ENCODE results near the gene TMEFF2. TPM values are rescaled to one million over a fixed set of nuclear protein-coding genes. Genes with fewer than 3 reads are reported as not detected.

The TMEFF2 gene
- total RNA-seq, 4 donors from 2014 or later, result 1.5 TPM; not detected in 3

- DNase-seq, result no peak
- intact Hi-C loops (cut with DNase I; ENCODE audit: low total_unique reads), result no loop called here
- no peak overlapping the region for H3K4me3 ChIP-seq
- H3K4me1 ChIP-seq, result no peaks in the 10 kb centered on the region
- peak overlapping the region in 1 of 2 donors; percentile 31 for H3K27ac ChIP-seq
- no peaks in the 10 kb centered on the region for H3K9me3 ChIP-seq
- H3K27me3 ChIP-seq, result no peaks in the 10 kb centered on the region
- TF ChIP-seq CTCF (IDR thresholded peaks at IDR 0.05), result no peak
- TF ChIP-seq POLR2A (IDR thresholded peaks at IDR 0.05), result no peak
- no peaks in the 10 kb centered on the region for H3K36me3 ChIP-seq
Observed at GRCh38 chr2:192026059-192026824, 168.5 kb downstream of the TMEFF2 start.

GRCh38 chr2:192025637-192026036 lies 169.1 kb downstream of the TMEFF2 start:
- H3K4me1 ChIP-seq, result no peaks in the 10 kb centered on the region
- H3K36me3 ChIP-seq, result no peaks in the 10 kb centered on the region
- DNase-seq, result no peak
- peak overlapping the region in 1 of 2 donors; percentile 31 for H3K27ac ChIP-seq
- intact Hi-C loops (cut with DNase I; ENCODE audit: low total_unique reads), result no loop called here
- no peak overlapping the region for H3K4me3 ChIP-seq
- H3K27me3 ChIP-seq, result no peaks in the 10 kb centered on the region
- no peak for TF ChIP-seq POLR2A (IDR thresholded peaks at IDR 0.05)
- TF ChIP-seq CTCF (IDR thresholded peaks at IDR 0.05), result no peak
- no peaks in the 10 kb centered on the region for H3K9me3 ChIP-seq

GRCh38 chr2:192023006-192023405 lies 171.7 kb downstream of the TMEFF2 start:
- TF ChIP-seq POLR2A (IDR thresholded peaks at IDR 0.05) (no peak), CTCF (IDR thresholded peaks at IDR 0.05) (no peak)
- H3K4me1 ChIP-seq, result no peaks in the 10 kb centered on the region
- no peak for DNase-seq
- H3K4me3 ChIP-seq, result no peak overlapping the region
- no peak overlapping the region for H3K27ac ChIP-seq
- H3K9me3 ChIP-seq, result no peaks in the 10 kb centered on the region
- H3K36me3 ChIP-seq, result no peaks in the 10 kb centered on the region
- H3K27me3 ChIP-seq, result no peaks in the 10 kb centered on the region
- intact Hi-C loops (cut with DNase I; ENCODE audit: low total_unique reads), result no loop called here

- H3K4me1 ChIP-seq, result no peaks in the 10 kb centered on the region
- H3K36me3 ChIP-seq, result no peaks in the 10 kb centered on the region
- no peaks in the 10 kb centered on the region for H3K9me3 ChIP-seq
- no peaks in the 10 kb centered on the region for H3K27me3 ChIP-seq
- intact Hi-C loops (cut with DNase I; ENCODE audit: low total_unique reads), result no loop called here
- no peak for DNase-seq
- no peak overlapping the region for H3K27ac ChIP-seq
- H3K4me3 ChIP-seq, result no peak overlapping the region
- TF ChIP-seq POLR2A (IDR thresholded peaks at IDR 0.05) (no peak), CTCF (IDR thresholded peaks at IDR 0.05) (no peak)
Observed at GRCh38 chr2:192017844-192018243, 176.9 kb downstream of the TMEFF2 start.

GRCh38 chr2:192016265-192016664 lies 178.5 kb downstream of the TMEFF2 start:
- TF ChIP-seq CTCF (IDR thresholded peaks at IDR 0.05) (no peak), POLR2A (IDR thresholded peaks at IDR 0.05) (no peak)
- intact Hi-C loops (cut with DNase I; ENCODE audit: low total_unique reads), result no loop called here

More at GRCh38 chr2:192016265-192016664, 178.5 kb downstream of the TMEFF2 start:
- Histone ChIP-seq H3K4me3 (no peak overlapping the region), H3K27me3 (no peaks in the 10 kb centered on the region), H3K9me3 (no peaks in the 10 kb centered on the region), H3K27ac (no peak overlapping the region), H3K36me3 (no peaks in the 10 kb centered on the region), H3K4me1 (no peaks in the 10 kb centered on the region)
- DNase-seq, result no peak
